HG02938 (cell line): ENCODE results near the gene SH3BP1.

Experiments
- ATAC-seq: cut with Tn5 transposase; IDR thresholded peaks from one replicate; pipeline ENCODE4 v1.9.1; 2021; ENCODE audit warnings: mild to moderate bottlenecking, moderate library complexity; ENCODE audit not compliant: unreplicated experiment

Gene SH3BP1

GRCh38 chr22:37704645-37705044 is 65.2 kb downstream of the SH3BP1 start:
- ATAC-seq = no peak

- ATAC-seq = no peak
Measured at GRCh38 chr22:37705205-37705604, 65.7 kb downstream of the SH3BP1 start.
